OCI-LY7 (cell line): Measurements from ENCODE around the gene HOXD8.

ENCODE experiments used
- CTCF ChIP-seq: fragments of 200-600 bp; sonication (generic); conservative IDR thresholded peaks from 2 replicates; pipeline ENCODE4 v1.5.1; 2014; ENCODE audit warnings: mild to moderate bottlenecking, antibody characterized with exemption, low read length, moderate library complexity, mixed read lengths
- EZH2phosphoT487 ChIP-seq: fragments of 200-600 bp; sonication (generic); IDR thresholded peaks from 2 replicates; pipeline ENCODE4 v1.6.1; 2018; ENCODE audit warnings: low read depth, borderline replicate concordance, mild to moderate bottlenecking, mixed run types, antibody characterized with exemption, low read length, moderate library complexity, mixed read lengths

- TF ChIP-seq CTCF: no peak
- TF ChIP-seq EZH2phosphoT487: no peak
Measured at GRCh38 chr2:176151442-176152287, 22.2 kb downstream of the HOXD8 start, which contains the start of gene HOXD4.
